Right renal cortex interstitium (tissue), 3 donors: ENCODE data around the gene CD44. TPM values are rescaled to one million over a fixed set of nuclear protein-coding genes. Genes with fewer than 3 reads are reported as not detected.

Experiments used
- DNase-seq, 3 donors: peaks; one replicate each; pipeline ENCODE4 v3.0.0-alpha.2; 2013; ENCODE audit warnings: low read depth in 3 of 3, low spot score in 2 of 3
- polyA plus RNA-seq, 3 donors: library from polyadenylated mRNA; unstranded; fragments of 120-200 nt; gene quantifications; one replicate each; pipeline ENCODE4 v1.2.1, GENCODE V29; 2013; ENCODE audit not compliant: insufficient read length in 3 of 3

Gene CD44
- polyA plus RNA-seq, 3 donors: 11.9 to 13.9 (median 13.8) TPM

- no peak for DNase-seq
These were observed 34.1 kb downstream of the CD44 start for GRCh38 chr11:35173011-35173511.

- no peak for DNase-seq
These were observed 34.9 kb downstream of the CD44 start for GRCh38 chr11:35173616-35174566.

DNA sequence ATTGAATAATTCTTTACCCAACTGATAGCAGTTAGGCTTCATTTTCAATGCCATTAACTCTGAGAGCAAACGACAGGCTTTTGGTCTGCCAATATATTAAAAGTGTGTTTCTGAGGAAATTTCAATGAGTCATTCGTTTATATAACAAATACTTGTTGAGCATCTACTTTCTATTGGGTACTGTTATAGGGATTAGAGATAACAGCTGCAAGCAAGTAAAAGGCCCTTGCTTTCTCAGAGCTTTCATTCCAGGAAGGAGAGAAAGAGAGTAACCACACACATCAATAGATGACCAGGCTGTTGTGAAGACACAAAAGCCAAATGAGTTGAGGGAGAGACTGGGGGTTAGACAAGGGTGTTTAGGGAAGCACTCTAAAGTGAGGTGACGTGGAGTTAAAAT, 35.7 kb downstream of the CD44 start:
- no peak for DNase-seq

DNA sequence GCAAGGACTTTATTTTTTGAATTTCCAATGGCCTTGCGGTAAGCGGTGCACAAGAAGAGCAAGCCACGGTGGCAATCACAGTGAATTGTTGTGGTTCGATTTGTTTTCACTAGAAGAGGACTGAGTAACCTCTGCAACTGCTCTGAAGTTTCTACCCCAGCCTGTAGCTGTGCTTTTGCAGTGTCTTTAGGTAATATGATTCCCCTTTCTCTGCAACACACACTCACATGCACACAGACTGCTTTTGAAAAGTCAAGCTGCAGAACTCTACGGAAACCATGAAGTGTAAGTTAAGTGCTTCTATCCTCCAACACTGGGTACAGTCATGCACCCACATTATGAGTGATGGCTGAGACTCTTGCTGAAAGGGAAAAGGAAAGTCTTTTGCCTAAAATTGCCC, 38.4 kb downstream of the CD44 start:
- no peak for DNase-seq

GRCh38 chr11:35178067-35178805, 39.3 kb downstream of the CD44 start:
- DNase-seq: no peak

DNA sequence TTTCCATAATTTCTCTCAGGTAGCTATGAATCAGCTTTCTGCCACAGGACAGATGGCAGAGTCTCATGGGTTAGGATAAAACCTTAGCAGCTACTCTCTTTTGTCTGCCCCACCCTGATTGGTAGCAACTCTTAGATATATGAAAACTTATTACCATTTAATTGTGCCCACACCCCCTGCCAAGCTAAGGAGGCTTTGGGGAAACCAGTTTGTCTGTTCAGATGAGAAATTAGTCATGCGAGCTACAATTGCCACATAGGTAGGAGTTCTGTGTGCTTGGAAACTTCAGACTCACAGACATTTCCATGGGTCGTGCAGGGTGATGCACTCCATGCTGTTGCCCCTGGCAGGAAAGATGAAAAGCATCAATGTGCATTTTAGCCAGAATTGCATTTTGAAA, 39.9 kb downstream of the CD44 start:
- DNase-seq: no peak

DNA sequence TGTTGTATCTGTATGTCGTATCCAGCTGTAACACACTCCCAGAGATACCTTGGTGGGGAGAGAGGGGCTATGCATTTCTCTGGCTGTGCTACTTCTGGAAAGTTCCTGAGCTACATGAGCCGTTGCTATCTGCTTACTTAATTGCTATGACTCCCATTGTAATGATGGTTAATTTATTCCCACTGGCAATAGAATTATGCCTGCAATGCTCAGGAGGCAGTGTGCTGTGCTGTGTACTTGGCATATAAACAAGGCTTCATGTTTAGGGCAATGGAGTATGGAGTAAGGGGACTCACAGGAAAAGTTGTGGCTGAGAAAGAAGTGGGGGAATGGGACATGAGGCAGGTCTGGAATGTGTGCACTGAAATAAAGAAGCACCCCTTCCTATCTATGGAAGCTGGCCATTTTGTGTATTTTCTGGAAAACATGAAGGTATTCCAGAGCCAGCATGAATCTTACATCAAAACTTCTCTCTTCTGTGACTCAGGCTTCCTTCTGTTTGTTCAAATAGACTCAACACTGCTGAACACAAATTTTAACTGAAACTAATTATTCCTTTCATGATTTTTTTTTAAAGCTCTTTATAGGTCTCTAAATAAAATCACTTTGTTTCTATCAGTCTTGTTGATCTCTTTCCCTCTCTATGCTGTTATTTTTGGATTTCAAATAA, 40.6 kb downstream of the CD44 start:
- DNase-seq: no peak

DNA sequence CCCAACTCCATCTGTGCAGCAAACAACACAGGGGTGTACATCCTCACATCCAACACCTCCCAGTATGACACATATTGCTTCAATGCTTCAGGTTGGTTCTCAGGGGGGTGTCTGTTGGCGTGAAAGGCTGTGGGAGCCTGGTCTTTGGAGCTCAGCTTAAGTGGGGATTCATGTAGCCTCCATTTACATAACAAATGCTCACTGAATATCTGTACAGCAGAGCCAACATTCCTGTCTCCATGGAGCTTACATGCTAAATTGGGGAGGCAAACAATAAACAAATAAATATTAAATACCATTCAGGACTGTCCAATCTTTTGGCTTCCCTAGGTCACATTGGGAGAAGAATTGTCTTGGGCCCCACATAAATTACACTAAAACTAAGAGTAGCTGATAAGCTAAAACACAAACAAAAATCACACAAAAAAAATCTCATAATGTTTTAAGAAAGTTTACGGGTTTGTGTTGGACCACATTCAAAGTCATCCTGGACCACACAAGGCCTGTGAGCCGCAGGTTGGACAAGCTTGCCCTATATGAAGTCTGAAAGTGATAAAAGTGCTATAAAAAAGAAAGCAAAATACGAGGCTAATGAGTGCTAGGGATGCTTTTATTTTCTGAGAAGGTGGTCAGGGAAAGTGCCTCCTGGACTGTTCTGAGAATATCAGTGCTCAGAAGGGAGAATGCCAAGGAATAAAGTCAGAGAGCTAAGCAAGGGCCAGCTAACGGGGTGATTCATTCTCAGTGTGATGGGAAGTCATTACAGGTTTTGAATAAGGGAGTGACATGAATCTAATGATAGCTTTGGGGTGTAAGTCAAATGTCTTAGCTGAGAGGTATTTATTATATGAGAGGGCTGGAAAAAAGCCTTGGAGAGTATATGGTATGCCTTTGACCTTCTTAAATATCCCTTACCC, 41.6 kb downstream of the CD44 start:
- DNase-seq: no peak

DNA sequence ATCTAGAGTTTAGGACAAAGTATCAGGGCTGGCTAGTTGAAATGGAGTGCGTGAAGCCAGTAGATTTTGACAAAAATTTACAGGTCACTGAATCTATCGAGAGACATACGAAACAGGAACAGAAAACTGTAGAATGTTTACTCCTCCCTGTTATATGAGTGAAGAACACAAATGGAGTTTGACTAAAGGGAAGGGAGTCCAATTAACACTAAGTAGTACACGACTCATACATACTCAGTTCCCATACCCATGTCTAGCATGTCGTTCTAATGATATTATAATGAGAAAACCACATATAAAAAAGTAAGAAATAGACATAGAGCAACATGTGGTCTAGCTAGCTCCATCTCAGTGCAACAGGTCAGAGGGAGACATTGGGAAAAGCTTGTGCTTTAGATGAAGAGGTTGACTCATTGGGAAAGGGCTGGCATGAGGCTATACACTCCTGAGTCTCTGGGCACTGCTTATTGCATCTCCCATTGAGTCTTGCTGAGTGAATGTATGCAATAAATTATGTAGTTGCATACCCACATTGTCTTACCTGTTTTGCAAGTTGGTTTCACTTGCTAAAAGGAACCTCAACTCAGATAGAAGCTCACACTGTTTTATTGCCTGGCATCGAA, 43.5 kb downstream of the CD44 start:
- no peak for DNase-seq

DNA sequence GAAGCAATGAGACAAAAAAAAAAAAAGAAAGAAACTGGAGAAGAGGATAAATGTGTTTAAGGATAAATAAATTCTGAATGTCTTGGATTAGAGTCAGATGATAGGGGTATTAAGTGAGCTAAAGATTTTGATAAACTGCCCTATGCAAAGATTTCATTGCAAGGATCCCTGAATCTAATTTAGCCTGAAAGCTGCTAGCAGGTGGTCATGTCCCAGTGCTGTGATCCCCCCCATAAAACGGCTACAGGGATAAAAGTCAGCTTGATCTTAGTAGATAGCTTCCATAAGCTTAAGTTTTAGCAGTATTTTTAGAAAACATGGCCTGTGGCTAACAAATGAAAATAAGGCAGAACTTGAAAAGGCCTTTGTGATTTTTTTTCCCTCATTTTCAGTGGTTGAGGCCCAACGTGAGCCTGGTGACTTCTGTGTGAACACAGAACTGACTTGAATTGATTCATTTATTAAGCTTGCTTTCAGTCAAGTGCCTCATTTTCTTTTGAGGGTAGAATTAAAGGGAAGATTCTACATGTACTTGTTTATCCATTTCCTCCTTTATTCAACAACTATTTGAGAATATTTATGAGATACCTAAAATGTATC, 44.5 kb downstream of the CD44 start:
- no peak for DNase-seq

DNA sequence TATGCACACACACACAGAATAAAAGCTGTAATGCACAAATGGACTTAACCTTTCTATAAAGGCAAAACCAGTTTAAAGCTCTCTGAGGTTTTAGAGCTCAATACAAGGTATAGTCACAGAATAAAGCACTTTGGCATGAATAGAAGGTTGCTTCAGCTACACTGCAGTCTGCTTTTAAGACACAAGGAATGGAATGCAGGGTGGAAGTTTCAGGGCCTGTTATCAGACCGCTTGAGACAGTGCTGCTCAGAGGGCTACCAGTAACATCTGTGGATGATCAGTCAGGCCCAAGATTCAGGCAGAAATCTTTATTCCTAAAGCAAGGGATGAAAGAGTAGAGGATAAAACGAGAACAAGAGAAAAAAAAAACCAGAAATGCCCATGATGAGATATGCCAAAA, 46.7 kb downstream of the CD44 start:
- DNase-seq: no peak

DNA sequence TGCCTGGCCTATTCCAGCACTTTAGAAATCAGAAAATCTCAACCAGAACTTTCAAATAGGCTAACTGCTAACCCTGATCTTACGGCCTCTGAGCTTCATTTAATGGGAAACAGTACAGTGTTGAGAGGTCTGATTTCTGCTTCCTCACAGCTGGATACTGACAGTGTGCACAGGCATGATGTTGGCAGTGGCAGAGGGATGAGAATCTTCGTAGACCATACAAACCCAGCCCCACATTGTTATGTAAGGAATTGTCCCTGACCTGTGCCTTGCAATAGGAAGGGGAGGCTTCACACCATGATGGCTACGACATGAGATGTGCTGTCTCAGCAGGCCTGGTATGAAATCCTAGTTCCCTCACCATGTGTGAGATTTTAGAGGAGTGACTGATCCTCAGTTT, 49.0 kb downstream of the CD44 start:
- no peak for DNase-seq

GRCh38 chr11:35190804-35191348, 51.9 kb downstream of the CD44 start:
- DNase-seq: no peak

DNA sequence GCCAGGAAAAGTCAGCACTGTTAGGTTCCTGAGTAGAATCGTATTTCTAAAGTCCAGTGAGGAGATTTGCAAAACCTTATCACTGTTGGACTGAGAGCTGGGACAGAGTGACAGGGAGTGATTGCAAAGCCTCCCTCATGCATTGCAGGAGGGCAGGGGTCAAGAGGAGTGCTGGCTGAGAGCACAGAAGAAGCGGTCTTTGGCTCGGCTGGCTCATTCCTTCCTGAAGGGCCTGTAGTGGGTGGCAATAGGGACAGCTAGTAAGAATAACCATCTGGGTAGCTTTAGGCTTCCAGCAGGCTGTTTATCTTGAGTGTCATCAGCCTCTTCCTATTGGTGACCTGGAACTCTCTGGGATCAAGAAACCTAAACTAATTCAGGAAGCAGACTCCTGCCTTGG, 53.4 kb downstream of the CD44 start:
- DNase-seq: peak in 1 of 3 donors; percentile 12

DNA sequence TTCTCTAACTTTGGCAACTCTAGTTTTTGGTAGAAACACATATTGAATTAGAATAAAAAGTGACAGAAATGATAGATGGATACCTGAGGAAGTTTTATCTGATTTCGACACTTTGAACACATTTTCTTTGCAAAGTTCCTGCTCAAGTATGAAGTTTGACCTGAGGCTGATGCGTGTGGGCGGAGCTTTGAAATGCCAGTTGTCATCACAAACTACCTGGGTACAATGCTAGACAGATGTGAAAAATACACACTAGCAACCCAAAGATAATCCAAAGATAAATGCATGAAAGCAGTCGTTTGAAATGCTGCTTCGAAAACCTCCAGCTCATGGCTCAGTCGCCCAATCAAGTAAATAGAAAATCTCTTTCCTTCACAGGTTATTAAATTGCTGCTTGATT, 54.8 kb downstream of the CD44 start:
- no peak for DNase-seq

GRCh38 chr11:35197292-35197691, 58.3 kb downstream of the CD44 start:
- no peak for DNase-seq

DNA sequence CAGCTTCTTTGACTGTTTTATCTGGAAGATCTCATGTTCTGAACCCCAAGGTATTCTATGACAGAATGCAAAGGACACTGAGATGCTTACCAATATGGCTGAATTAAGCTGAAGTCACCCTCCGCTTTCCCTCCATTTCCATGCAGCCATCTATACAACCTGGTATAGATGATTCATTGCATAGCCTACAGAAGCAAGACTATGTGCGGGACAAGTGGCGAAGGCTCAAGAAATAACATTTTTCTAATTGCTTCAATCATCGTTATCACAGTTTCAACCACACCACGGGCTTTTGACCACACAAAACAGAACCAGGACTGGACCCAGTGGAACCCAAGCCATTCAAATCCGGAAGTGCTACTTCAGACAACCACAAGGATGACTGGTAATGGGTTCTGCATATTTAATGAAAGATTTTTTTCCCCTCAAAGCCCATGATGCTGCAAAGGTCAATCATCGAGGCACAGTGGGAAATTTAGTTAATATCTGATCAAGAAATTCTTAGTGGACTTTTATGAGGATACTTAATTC, 61.9 kb downstream of the CD44 start:
- DNase-seq: no peak

- no peak for DNase-seq
These were observed 65.6 kb downstream of the CD44 start for GRCh38 chr11:35204614-35205013.

DNA sequence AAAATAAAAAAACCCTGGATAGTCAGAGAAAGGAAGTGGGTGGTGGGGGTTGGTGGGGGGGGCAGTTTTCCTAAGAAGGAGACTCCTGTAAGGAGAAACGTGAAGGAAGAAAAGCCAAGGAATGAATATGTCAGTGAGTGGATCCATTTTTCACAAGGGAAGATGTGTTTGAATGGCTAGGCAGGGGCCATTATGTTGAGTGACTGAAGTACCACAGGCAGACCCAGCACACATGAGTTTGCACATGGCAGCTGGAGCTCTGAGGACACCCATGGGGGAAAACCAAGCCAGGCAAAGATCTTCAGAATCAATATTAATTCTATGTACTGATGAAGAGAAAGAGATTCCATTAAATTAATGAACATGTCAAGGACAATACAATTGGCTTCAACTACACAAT, 67.6 kb downstream of the CD44 start:
- no peak for DNase-seq
